ENCODE measurements around the gene SH3GLB1. TPM values are rescaled to one million over a fixed set of nuclear protein-coding genes. Genes with fewer than 3 reads are reported as not detected.
A peak's percentile ranks its signal among the peaks of the same experiment; 100 is the strongest.

The SH3GLB1 gene
- total RNA-seq, 1 donor from 2014 or later: 117 TPM

DNA sequence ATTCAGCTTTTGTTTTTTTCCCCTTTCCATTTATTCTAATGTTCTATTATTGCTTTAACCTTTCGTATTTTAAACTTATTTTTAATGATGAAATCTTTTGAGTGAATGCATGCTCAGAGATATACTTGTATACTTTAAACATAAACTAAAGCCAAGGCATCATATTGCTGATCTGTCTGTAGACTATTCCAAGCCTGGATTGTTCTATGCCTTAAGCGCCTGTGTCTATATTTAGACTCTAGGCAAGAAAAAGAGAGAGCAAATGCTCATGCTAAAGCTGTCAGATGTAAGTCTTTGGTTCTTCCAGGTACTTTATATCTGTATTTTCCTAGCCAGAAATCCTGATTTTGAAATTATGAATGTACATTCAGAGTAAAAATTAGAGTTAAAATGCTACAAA is 14.4 kb downstream of the SH3GLB1 start:
- Mint-ChIP-seq H3K27ac (ENCODE audit: unreplicated experiment) (no peak overlapping the region), H3K36me3 (ENCODE audit: low read depth, unreplicated experiment) (peaks cover 9% of the 10 kb centered on the region), H3K4me1 (ENCODE audit: unreplicated experiment) (no peaks in the 10 kb centered on the region), H3K4me3 (ENCODE audit: unreplicated experiment) (no peak overlapping the region), H3K27me3 (ENCODE audit: unreplicated experiment) (no peaks in the 10 kb centered on the region), H3K9me3 (ENCODE audit: unreplicated experiment) (no peaks in the 10 kb centered on the region)
- no peak for DNase-seq (ENCODE audit: low spot score)
- TF ChIP-seq CTCF (IDR thresholded peaks at IDR 0.05; ENCODE audit: unreplicated experiment): no peak

DNA sequence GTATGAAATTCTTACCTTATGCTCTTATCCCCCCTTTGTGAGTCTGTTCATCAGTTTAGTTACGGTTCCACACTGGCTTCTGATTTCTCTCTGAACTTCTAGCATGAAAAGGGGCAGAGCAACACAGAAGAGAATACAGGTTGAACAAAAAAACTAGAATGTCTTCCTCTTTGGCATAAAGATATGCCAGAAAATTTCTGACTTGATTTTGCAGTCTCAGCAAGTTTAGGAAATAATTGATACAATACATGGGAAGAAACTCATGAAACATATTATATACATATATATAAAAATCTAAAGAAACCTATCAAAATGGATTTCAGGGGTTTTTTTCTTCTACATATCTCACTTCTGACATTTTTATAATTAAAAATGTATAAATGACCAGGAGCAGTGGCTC is 27.0 kb downstream of the SH3GLB1 start:
- Mint-ChIP-seq H3K27ac (ENCODE audit: unreplicated experiment) (no peak overlapping the region), H3K4me1 (ENCODE audit: unreplicated experiment) (peaks cover 6% of the 10 kb centered on the region), H3K4me3 (ENCODE audit: unreplicated experiment) (no peak overlapping the region), H3K9me3 (ENCODE audit: unreplicated experiment) (no peaks in the 10 kb centered on the region), H3K36me3 (ENCODE audit: low read depth, unreplicated experiment) (peaks cover 17% of the 10 kb centered on the region), H3K27me3 (ENCODE audit: unreplicated experiment) (peaks cover 2% of the 10 kb centered on the region)
- no peak for DNase-seq (ENCODE audit: low spot score)
- TF ChIP-seq CTCF (IDR thresholded peaks at IDR 0.05; ENCODE audit: unreplicated experiment): no peak

GRCh38 chr1:86733340-86733739 is 29.0 kb downstream of the SH3GLB1 start:
- DNase-seq (ENCODE audit: low spot score): no peak
- Mint-ChIP-seq H3K27me3 (ENCODE audit: unreplicated experiment) (peaks cover 2% of the 10 kb centered on the region), H3K4me3 (ENCODE audit: unreplicated experiment) (no peak overlapping the region), H3K27ac (ENCODE audit: unreplicated experiment) (peak overlapping the region; percentile 13), H3K9me3 (ENCODE audit: unreplicated experiment) (no peaks in the 10 kb centered on the region), H3K4me1 (ENCODE audit: unreplicated experiment) (no peaks in the 10 kb centered on the region), H3K36me3 (ENCODE audit: low read depth, unreplicated experiment) (peaks cover 22% of the 10 kb centered on the region)
- no peak for TF ChIP-seq CTCF (IDR thresholded peaks at IDR 0.05; ENCODE audit: unreplicated experiment)

- Mint-ChIP-seq H3K9me3 (ENCODE audit: unreplicated experiment) (no peaks in the 10 kb centered on the region), H3K27me3 (ENCODE audit: unreplicated experiment) (peaks cover 2% of the 10 kb centered on the region), H3K4me1 (ENCODE audit: unreplicated experiment) (no peaks in the 10 kb centered on the region), H3K27ac (ENCODE audit: unreplicated experiment) (no peak overlapping the region), H3K4me3 (ENCODE audit: unreplicated experiment) (no peak overlapping the region), H3K36me3 (ENCODE audit: low read depth, unreplicated experiment) (peaks cover 17% of the 10 kb centered on the region)
- no peak for TF ChIP-seq CTCF (IDR thresholded peaks at IDR 0.05; ENCODE audit: unreplicated experiment)
- DNase-seq (ENCODE audit: low spot score): no peak
Measured at GRCh38 chr1:86739648-86740509, 35.5 kb downstream of the SH3GLB1 start.

GRCh38 chr1:86741947-86742572 is 37.7 kb downstream of the SH3GLB1 start:
- Mint-ChIP-seq H3K4me3 (ENCODE audit: unreplicated experiment) (no peak overlapping the region), H3K36me3 (ENCODE audit: low read depth, unreplicated experiment) (peaks cover 17% of the 10 kb centered on the region), H3K27ac (ENCODE audit: unreplicated experiment) (no peak overlapping the region), H3K27me3 (ENCODE audit: unreplicated experiment) (no peaks in the 10 kb centered on the region), H3K9me3 (ENCODE audit: unreplicated experiment) (no peaks in the 10 kb centered on the region), H3K4me1 (ENCODE audit: unreplicated experiment) (no peaks in the 10 kb centered on the region)
- no peak for DNase-seq (ENCODE audit: low spot score)
- TF ChIP-seq CTCF (IDR thresholded peaks at IDR 0.05; ENCODE audit: unreplicated experiment): peak; percentile 92

Measured in endothelial cell (in vitro differentiated cells).